ENCODE results near the gene TUBB1.
"Not testable (repeated sequence)": the region's sequence is repeated elsewhere in the genome, so short reads cannot be mapped to it uniquely, and the experiment has no call there.

TUBB1 gene

GRCh38 chr20:59019217-59019616, at the start of gene TUBB1:
Gene TUBB1, plus strand, starts transcription at chr20:59019429. Its CDS starts 94 bp downstream, at chr20:59019523.
- no peak for DNase-seq

- no peak for DNase-seq
Observed at GRCh38 chr20:58969439-58969838, 49.8 kb upstream of the TUBB1 start.

- no peak for DNase-seq
Observed at GRCh38 chr20:58970146-58970545, 49.1 kb upstream of the TUBB1 start.

- no peak for DNase-seq
Observed at GRCh38 chr20:58971429-58971828, 47.8 kb upstream of the TUBB1 start.

GRCh38 chr20:58973179-58973578, 46.0 kb upstream of the TUBB1 start:
- DNase-seq, result no peak

- no peak for DNase-seq
Observed at GRCh38 chr20:58973866-58974265, 45.4 kb upstream of the TUBB1 start.

- no peak for DNase-seq
Observed at GRCh38 chr20:58975353-58975752, 43.9 kb upstream of the TUBB1 start.

GRCh38 chr20:58976061-58976730, 43.0 kb upstream of the TUBB1 start:
- DNase-seq, result no peak

- no peak for DNase-seq
Observed at GRCh38 chr20:58978351-58979190, 40.7 kb upstream of the TUBB1 start.

- peak; percentile 87 for DNase-seq
Observed at GRCh38 chr20:58980711-58981627, 38.3 kb upstream of the TUBB1 start, which contains the start of gene NELFCD. Gene NELFCD, plus strand, starts transcription at chr20:58981256. Its CDS starts 54 bp downstream, at chr20:58981310.

- DNase-seq, result no peak
Observed at GRCh38 chr20:58981628-58982364, 37.4 kb upstream of the TUBB1 start.

- DNase-seq, result no peak
Observed at GRCh38 chr20:58982406-58983114, 36.7 kb upstream of the TUBB1 start.

GRCh38 chr20:58983115-58983468, 36.1 kb upstream of the TUBB1 start:
- not testable (repeated sequence) for DNase-seq

- no peak for DNase-seq
Observed at GRCh38 chr20:58984691-58985090, 34.5 kb upstream of the TUBB1 start.

- no peak for DNase-seq
Observed at GRCh38 chr20:58985656-58986055, 33.6 kb upstream of the TUBB1 start.

- DNase-seq, result no peak
Observed at GRCh38 chr20:58986286-58986967, 32.8 kb upstream of the TUBB1 start.

- no peak for DNase-seq
Observed at GRCh38 chr20:58986968-58987517, 32.2 kb upstream of the TUBB1 start.

- DNase-seq, result no peak
Observed at GRCh38 chr20:58987790-58988564, 31.3 kb upstream of the TUBB1 start.

GRCh38 chr20:58988565-58988882, 30.7 kb upstream of the TUBB1 start:
- no peak for DNase-seq

- no peak for DNase-seq
Observed at GRCh38 chr20:58989196-58989595, 30.0 kb upstream of the TUBB1 start.

Data from NCI-H774 (cell line).